Type B pancreatic cell (in vitro differentiated cells): ENCODE data around the gene SERGEF. TPM values are rescaled to one million over a fixed set of nuclear protein-coding genes. Genes with fewer than 3 reads are reported as not detected.

Experiments used
- DNase-seq: peaks from one replicate; pipeline ENCODE4 v3.0.0; 2021; ENCODE audit warnings: mixed read lengths; ENCODE audit not compliant: unreplicated experiment; ENCODE audit errors: extremely low spot score
- H3K27ac Mint-ChIP-seq: 2 replicates; pipeline ENCODE4 v1.8.0; 2021; ENCODE audit warnings: mild to moderate bottlenecking, mixed read lengths
- H3K27me3 Mint-ChIP-seq: 2 replicates; pipeline ENCODE4 v1.8.0; 2021; ENCODE audit warnings: mixed read lengths
- H3K36me3 Mint-ChIP-seq: 2 replicates; pipeline ENCODE4 v1.8.0; 2021; ENCODE audit warnings: mixed read lengths
- H3K4me1 Mint-ChIP-seq: one replicate; pipeline ENCODE4 v1.8.0; 2021; ENCODE audit warnings: mixed read lengths; ENCODE audit not compliant: unreplicated experiment
- H3K4me3 Mint-ChIP-seq: 2 replicates; pipeline ENCODE4 v1.8.0; 2021; ENCODE audit warnings: mild to moderate bottlenecking, mixed read lengths
- H3K9me3 Mint-ChIP-seq: 2 replicates; pipeline ENCODE4 v1.8.0; 2021; ENCODE audit warnings: mixed read lengths
- total RNA-seq: library from RNA; stranded (reverse); gene quantifications from 2 replicates; pipeline ENCODE4 v1.2.1, GENCODE V29; 2021; ENCODE audit warnings: low replicate concordance
- TF ChIP-seq, protein P1 (sequence below): fragments of 200-600 bp; sonication (generic); conservative IDR thresholded peaks from 2 replicates; pipeline ENCODE4 v1.5.0; 2021; ENCODE audit warnings: antibody characterized with exemption, mild to moderate bottlenecking

Gene SERGEF
- total RNA-seq, 1 donor from 2014 or later = 26.4 TPM

DNA sequence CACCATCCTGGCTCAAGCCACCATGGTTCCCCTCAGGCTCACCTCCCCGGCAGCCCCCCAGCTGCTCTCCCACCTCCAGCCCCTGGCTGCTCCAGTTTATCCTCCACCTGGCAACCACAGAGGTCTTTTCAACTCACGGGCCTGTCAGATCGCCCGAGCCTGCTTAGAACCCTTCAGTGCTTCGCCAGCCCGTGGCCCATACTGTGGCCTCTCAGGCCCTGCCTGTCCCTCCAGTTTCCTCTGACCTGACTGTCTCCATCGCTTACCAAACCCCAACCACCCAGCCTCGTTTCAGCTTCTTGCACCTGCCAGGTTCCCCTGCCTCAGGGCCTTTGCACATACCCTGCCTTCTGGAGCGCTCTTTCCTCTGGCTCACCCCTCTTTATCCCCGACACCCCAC lies 271.4 kb downstream of the SERGEF start:
- H3K4me1 Mint-ChIP-seq = peaks cover 4% of the 10 kb centered on the region
- no peak overlapping the region for H3K27ac Mint-ChIP-seq
- no peaks in the 10 kb centered on the region for H3K36me3 Mint-ChIP-seq
- no peak overlapping the region for H3K4me3 Mint-ChIP-seq
- peaks cover 20% of the 10 kb centered on the region for H3K27me3 Mint-ChIP-seq
- DNase-seq = no peak
- H3K9me3 Mint-ChIP-seq = no peaks in the 10 kb centered on the region
- TF ChIP-seq, protein P1, sequence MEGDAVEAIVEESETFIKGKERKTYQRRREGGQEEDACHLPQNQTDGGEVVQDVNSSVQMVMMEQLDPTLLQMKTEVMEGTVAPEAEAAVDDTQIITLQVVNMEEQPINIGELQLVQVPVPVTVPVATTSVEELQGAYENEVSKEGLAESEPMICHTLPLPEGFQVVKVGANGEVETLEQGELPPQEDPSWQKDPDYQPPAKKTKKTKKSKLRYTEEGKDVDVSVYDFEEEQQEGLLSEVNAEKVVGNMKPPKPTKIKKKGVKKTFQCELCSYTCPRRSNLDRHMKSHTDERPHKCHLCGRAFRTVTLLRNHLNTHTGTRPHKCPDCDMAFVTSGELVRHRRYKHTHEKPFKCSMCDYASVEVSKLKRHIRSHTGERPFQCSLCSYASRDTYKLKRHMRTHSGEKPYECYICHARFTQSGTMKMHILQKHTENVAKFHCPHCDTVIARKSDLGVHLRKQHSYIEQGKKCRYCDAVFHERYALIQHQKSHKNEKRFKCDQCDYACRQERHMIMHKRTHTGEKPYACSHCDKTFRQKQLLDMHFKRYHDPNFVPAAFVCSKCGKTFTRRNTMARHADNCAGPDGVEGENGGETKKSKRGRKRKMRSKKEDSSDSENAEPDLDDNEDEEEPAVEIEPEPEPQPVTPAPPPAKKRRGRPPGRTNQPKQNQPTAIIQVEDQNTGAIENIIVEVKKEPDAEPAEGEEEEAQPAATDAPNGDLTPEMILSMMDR = no peak

DNA sequence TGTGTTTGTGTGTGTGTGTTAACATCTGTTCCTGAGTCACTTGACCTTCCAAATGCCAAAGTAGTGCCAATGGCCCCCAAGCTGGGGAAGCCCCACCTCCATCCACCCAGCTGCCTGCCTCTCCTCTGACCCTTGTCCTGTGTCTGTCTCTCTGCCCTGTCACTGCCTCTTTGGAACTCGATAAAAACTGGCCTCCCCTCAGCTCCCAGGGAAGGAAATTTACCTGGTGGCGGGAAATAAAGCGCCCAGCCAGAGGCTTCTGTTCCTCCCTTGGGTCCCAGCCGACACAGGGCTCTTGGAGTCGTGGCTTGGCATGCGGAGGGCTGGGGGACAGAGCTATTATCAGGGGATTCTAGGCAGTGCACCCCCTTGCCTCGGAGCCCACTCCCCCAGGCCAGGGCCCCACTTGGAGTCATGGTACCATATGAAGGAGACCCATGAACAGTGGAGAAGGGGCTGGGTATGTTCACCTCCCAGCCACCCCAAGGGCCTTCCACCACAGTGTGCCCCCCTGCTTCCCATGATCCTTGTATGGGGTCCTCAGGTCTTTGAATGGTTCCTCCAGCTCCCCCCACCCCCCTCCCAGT lies 272.1 kb downstream of the SERGEF start:
- Mint-ChIP-seq H3K27ac (no peak overlapping the region), H3K9me3 (no peaks in the 10 kb centered on the region), H3K4me1 (peaks cover 5% of the 10 kb centered on the region), H3K36me3 (no peaks in the 10 kb centered on the region), H3K27me3 (peaks cover 17% of the 10 kb centered on the region), H3K4me3 (no peak overlapping the region)
- DNase-seq = no peak
- TF ChIP-seq, protein P1 = no peak

DNA sequence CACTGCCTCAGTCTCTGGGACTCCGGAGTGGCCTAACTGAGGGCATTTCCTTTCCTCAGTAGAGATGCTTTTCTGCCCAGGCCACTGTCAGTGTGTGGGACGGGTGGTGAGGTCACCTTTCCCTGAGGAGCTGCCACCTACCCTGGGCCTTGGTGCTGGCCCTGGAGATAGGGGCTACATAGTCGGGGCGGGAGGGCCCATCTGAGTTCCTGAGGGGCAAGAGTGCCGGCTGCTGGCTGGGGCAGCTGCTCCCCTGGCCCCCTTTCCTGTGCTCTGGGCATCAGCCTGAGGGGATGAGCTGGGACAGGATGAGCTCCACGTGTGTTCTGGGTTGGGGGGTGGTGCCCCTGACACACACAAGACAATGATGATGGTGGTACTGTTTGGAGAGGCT lies 272.9 kb downstream of the SERGEF start:
- Mint-ChIP-seq H3K36me3 (no peaks in the 10 kb centered on the region), H3K27ac (no peak overlapping the region), H3K27me3 (peaks cover 17% of the 10 kb centered on the region), H3K4me1 (peaks cover 5% of the 10 kb centered on the region), H3K9me3 (no peaks in the 10 kb centered on the region), H3K4me3 (no peak overlapping the region)
- no peak for DNase-seq
- TF ChIP-seq, protein P1 = no peak

GRCh38 chr11:17738151-17738973 lies 274.5 kb downstream of the SERGEF start:
- peaks cover 5% of the 10 kb centered on the region for H3K4me1 Mint-ChIP-seq
- no peaks in the 10 kb centered on the region for H3K9me3 Mint-ChIP-seq
- DNase-seq = no peak
- no peak overlapping the region for H3K4me3 Mint-ChIP-seq
- TF ChIP-seq, protein P1 = no peak
- H3K27me3 Mint-ChIP-seq = peaks cover 25% of the 10 kb centered on the region
- H3K36me3 Mint-ChIP-seq = no peaks in the 10 kb centered on the region
- no peak overlapping the region for H3K27ac Mint-ChIP-seq

Other genes starting within 250 kb of the SERGEF start
- gene TPH1, start 33.2 kb upstream of the SERGEF start, total RNA-seq = 20.5 and 45.5 TPM in 2 replicates
- 19.8 and 29.9 TPM in 2 replicates for gene SAAL1, start 93.0 kb upstream of the SERGEF start, total RNA-seq
- not detected in 2 replicates for gene MRGPRX3, start 119.5 kb upstream of the SERGEF start, total RNA-seq
- not detected in 2 replicates for gene MRGPRX4, start 159.8 kb upstream of the SERGEF start, total RNA-seq
- not detected in 2 replicates for gene SAA4, start 223.8 kb upstream of the SERGEF start, total RNA-seq
- gene SAA2, start 235.6 kb upstream of the SERGEF start, total RNA-seq = not detected in 2 replicates